ENCODE measurements around the gene FBH1.

- no peak for TF ChIP-seq CTCF (IDR thresholded peaks at IDR 0.05; ENCODE audit: low read depth, low read length)
- TF ChIP-seq POLR2A (IDR thresholded peaks at IDR 0.05; ENCODE audit: extremely low read depth, insufficient read length), result no peak
Observed at GRCh38 chr10:5856701-5857004, 33.4 kb upstream of the FBH1 start.

Data from NB4 (cell line).